ENCODE data around the gene PXYLP1. TPM values are rescaled to one million over a fixed set of nuclear protein-coding genes. Genes with fewer than 3 reads are reported as not detected.

The PXYLP1 gene
- total and polyA plus RNA-seq, 9 of the 15 experiments (the other 6 are each of a cell fraction or from before 2014, with no cell fraction given) = 0.80 to 2.9 (median 1.3) TPM

- TF ChIP-seq PHF20 (IDR thresholded peaks at IDR 0.05; ENCODE audit: partially characterized antibody) (peak; percentile 68), MGA (IDR thresholded peaks at IDR 0.05) (0 out of 2 replicates have a peak, but pooled peaks have one; percentile 20), SMAD4 (CRISPR knock-in tag; conservative IDR thresholded peaks at IDR 0.05) (0 out of 2 replicates have a peak, but pooled peaks have one; percentile 15)
- TF ChIP-seq, protein P1, sequence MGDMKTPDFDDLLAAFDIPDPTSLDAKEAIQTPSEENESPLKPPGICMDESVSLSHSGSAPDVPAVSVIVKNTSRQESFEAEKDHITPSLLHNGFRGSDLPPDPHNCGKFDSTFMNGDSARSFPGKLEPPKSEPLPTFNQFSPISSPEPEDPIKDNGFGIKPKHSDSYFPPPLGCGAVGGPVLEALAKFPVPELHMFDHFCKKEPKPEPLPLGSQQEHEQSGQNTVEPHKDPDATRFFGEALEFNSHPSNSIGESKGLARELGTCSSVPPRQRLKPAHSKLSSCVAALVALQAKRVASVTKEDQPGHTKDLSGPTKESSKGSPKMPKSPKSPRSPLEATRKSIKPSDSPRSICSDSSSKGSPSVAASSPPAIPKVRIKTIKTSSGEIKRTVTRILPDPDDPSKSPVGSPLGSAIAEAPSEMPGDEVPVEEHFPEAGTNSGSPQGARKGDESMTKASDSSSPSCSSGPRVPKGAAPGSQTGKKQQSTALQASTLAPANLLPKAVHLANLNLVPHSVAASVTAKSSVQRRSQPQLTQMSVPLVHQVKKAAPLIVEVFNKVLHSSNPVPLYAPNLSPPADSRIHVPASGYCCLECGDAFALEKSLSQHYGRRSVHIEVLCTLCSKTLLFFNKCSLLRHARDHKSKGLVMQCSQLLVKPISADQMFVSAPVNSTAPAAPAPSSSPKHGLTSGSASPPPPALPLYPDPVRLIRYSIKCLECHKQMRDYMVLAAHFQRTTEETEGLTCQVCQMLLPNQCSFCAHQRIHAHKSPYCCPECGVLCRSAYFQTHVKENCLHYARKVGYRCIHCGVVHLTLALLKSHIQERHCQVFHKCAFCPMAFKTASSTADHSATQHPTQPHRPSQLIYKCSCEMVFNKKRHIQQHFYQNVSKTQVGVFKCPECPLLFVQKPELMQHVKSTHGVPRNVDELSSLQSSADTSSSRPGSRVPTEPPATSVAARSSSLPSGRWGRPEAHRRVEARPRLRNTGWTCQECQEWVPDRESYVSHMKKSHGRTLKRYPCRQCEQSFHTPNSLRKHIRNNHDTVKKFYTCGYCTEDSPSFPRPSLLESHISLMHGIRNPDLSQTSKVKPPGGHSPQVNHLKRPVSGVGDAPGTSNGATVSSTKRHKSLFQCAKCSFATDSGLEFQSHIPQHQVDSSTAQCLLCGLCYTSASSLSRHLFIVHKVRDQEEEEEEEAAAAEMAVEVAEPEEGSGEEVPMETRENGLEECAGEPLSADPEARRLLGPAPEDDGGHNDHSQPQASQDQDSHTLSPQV (IDR thresholded peaks at IDR 0.05) = peak; percentile 43; the same call in 1 of the 2 replicates
Observed at GRCh38 chr3:141330235-141330634, 98.6 kb downstream of the PXYLP1 start (continued).

All from K562 (cell line).